ENCODE data around the gene SZRD1.

Gene SZRD1

GRCh38 chr1:16394977-16395376, 27.9 kb downstream of the SZRD1 start:
- DNase-seq (ENCODE audit: low spot score) (no peak), FAIRE-seq (no peak)

GRCh38 chr1:16396591-16396990, 29.5 kb downstream of the SZRD1 start:
- FAIRE-seq: peak; percentile 68
- peak; percentile 62 for DNase-seq (ENCODE audit: low spot score)

- no peak for FAIRE-seq
- DNase-seq (ENCODE audit: low spot score): no peak
Observed at GRCh38 chr1:16397120-16397519, 30.1 kb downstream of the SZRD1 start.

GRCh38 chr1:16398371-16398953, 31.4 kb downstream of the SZRD1 start:
- DNase-seq (ENCODE audit: low spot score): no peak
- no peak for FAIRE-seq

GRCh38 chr1:16402742-16403141, 35.7 kb downstream of the SZRD1 start:
- FAIRE-seq: no peak
- peak; percentile 33 for DNase-seq (ENCODE audit: low spot score)

GRCh38 chr1:16405441-16405840, 38.4 kb downstream of the SZRD1 start:
- DNase-seq (ENCODE audit: low spot score) (no peak), FAIRE-seq (no peak)

- DNase-seq (ENCODE audit: low spot score): no peak
- no peak for FAIRE-seq
Observed at GRCh38 chr1:16406868-16407267, 39.8 kb downstream of the SZRD1 start.

- no peak for DNase-seq (ENCODE audit: low spot score)
- FAIRE-seq: no peak
Observed at GRCh38 chr1:16409536-16410152, 42.6 kb downstream of the SZRD1 start.

GRCh38 chr1:16410803-16411202, 43.8 kb downstream of the SZRD1 start:
- no peak for DNase-seq (ENCODE audit: low spot score)
- FAIRE-seq: no peak

- DNase-seq (ENCODE audit: low spot score) (no peak), FAIRE-seq (no peak)
Observed at GRCh38 chr1:16413191-16413590, 46.1 kb downstream of the SZRD1 start.

GRCh38 chr1:16418823-16419425, 51.9 kb downstream of the SZRD1 start:
- FAIRE-seq: no peak
- no peak for DNase-seq (ENCODE audit: low spot score)

GRCh38 chr1:16420424-16421118, 53.5 kb downstream of the SZRD1 start:
- no peak for FAIRE-seq
- DNase-seq (ENCODE audit: low spot score): no peak

- FAIRE-seq (no peak), DNase-seq (ENCODE audit: low spot score) (no peak)
Observed at GRCh38 chr1:16421201-16421600, 54.2 kb downstream of the SZRD1 start.

GRCh38 chr1:16422041-16422440, 55.0 kb downstream of the SZRD1 start:
- FAIRE-seq: no peak

GRCh38 chr1:16425125-16426025, 58.3 kb downstream of the SZRD1 start:
- FAIRE-seq (no peak), DNase-seq (ENCODE audit: low spot score) (no peak)

More at GRCh38 chr1:16422041-16422440, 55.0 kb downstream of the SZRD1 start:
- no peak for DNase-seq (ENCODE audit: low spot score)

GRCh38 chr1:16430606-16431005, 63.6 kb downstream of the SZRD1 start:
- FAIRE-seq (no peak), DNase-seq (ENCODE audit: low spot score) (no peak)

- DNase-seq (ENCODE audit: low spot score) (no peak), FAIRE-seq (no peak)
Observed at GRCh38 chr1:16433030-16433429, 66.0 kb downstream of the SZRD1 start.

- DNase-seq (ENCODE audit: low spot score) (no peak), FAIRE-seq (no peak)
Observed at GRCh38 chr1:16434007-16434406, 67.0 kb downstream of the SZRD1 start.

- FAIRE-seq (no peak), DNase-seq (ENCODE audit: low spot score) (no peak)
Observed at GRCh38 chr1:16434501-16434900, 67.5 kb downstream of the SZRD1 start.

- DNase-seq (ENCODE audit: low spot score): no peak
- no peak for FAIRE-seq
Observed at GRCh38 chr1:16436946-16437474, 70.0 kb downstream of the SZRD1 start, which contains the start of gene SPATA21. TSS of gene SPATA21 (minus strand) at chr1:16437424. CDS start at chr1:16431371, 6,053 bp downstream.

GRCh38 chr1:16438516-16438915, 71.5 kb downstream of the SZRD1 start:
- FAIRE-seq (no peak), DNase-seq (ENCODE audit: low spot score) (no peak)

Measured in RCC 7860 (cell line).